ENCODE measurements around the gene SNCA. TPM values are rescaled to one million over a fixed set of nuclear protein-coding genes. Genes with fewer than 3 reads are reported as not detected.

SNCA gene
- total and polyA plus RNA-seq, 2 of the 8 experiments (the other 6 are each of a cell fraction or from before 2014, with no cell fraction given): 8.5 to 16.8 TPM

Other genes with a start within 250 kb of the SNCA start
- not detected in 2 replicates for gene MMRN1, start 57.7 kb upstream of the SNCA start, total RNA-seq (2021; fragmentation: NEBNext Ultra II Directional; extraction: Animal tissue kit (Norgen Biotek cat#: 25700))
- gene MMRN1, start 57.7 kb upstream of the SNCA start, polyA plus RNA-seq (2011; rRNA removed): 0.02 TPM in 1 of 2 replicates, not detected in the other